GM19025 (cell line): ENCODE measurements around the gene ASNS.

Experiments
- ATAC-seq: cut with Tn5 transposase; IDR thresholded peaks from one replicate; pipeline ENCODE4 v1.9.1; 2021; ENCODE audit warnings: mild to moderate bottlenecking, low read depth, moderate library complexity; ENCODE audit not compliant: unreplicated experiment

ASNS gene

GRCh38 chr7:97845622-97846203 is 26.5 kb downstream of the ASNS start:
- ATAC-seq, result no peak

- no peak for ATAC-seq
These were observed 28.2 kb downstream of the ASNS start for GRCh38 chr7:97844036-97844435.

- ATAC-seq, result no peak
These were observed 29.3 kb downstream of the ASNS start for GRCh38 chr7:97842772-97843345.

- ATAC-seq, result no peak
These were observed 30.2 kb downstream of the ASNS start for GRCh38 chr7:97842006-97842405.

DNA sequence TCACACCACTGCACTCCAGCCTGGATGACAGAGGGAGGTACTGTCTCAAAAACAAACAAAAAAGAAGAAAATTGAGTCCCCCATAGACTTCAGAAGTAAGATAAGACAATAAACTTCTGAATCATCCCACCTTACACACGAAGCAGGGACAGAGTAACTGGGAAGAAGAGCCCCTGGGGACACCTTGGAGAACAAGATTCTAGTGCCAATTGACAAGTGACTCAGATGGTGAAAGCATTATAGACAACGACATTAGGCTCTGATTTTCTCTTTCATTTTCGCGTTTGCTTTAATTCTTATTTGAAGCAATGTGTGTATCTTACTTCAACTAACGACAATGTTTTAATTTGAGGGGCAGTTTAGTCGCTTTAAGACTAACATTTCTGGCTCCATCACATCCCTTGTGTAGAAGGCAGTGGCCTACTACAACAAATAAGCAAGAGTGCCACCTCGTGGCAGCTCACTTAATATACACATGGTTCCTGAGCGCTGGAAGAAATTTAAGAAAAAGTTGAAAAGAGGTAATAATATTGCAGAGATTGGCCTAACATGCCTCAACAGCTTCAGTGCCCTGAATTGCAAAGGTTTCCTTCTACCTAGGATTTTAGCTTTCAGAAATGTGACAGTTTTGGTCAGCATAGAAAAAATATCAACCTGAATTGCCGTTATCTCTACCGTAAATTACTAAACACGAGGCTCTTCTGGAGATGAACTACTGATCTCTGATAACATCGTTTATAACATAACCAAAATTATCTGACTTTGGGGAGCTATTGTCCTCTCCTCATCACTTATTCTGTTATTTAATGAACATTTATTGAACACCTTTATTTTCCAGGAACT is 36.7 kb downstream of the ASNS start:
- ATAC-seq, result peak; percentile 78

- no peak for ATAC-seq
These were observed 53.0 kb downstream of the ASNS start for GRCh38 chr7:97819161-97819560.

- ATAC-seq, result no peak
These were observed 54.0 kb downstream of the ASNS start for GRCh38 chr7:97818066-97818663.
